ENCODE measurements around the gene SETD1A. TPM values are rescaled to one million over a fixed set of nuclear protein-coding genes. Genes with fewer than 3 reads are reported as not detected.

SETD1A gene
- total RNA-seq, 6 experiments from 2014 or later = 3.7 to 7.4 (median 6.9) TPM

- intact Hi-C loops (cut with DNase I) = loop anchor here in 1 of 2 donors (10.0 kb wide), 1 partner anchor 442 kb away; no protein-coding TSS in a partner anchor
- no peaks in the 10 kb centered on the region for H3K9me3 ChIP-seq
- no peak overlapping the region for H3K27ac ChIP-seq
- TF ChIP-seq POLR2A (IDR thresholded peaks at IDR 0.05) = no peak
- TF ChIP-seq CTCF (IDR thresholded peaks at IDR 0.05) = no peak
- no peak overlapping the region for H3K4me3 ChIP-seq
- peaks cover 0 to 15% (median 5%) of the 10 kb centered on the region in 4 donors for H3K4me1 ChIP-seq
- H3K36me3 ChIP-seq = no peaks in the 10 kb centered on the region
- no peak for ATAC-seq
- DNase-seq = no peak
- H3K27me3 ChIP-seq = no peaks in the 10 kb centered on the region
- WGBS (ENCODE audit: insufficient coverage, low coverage, low lambda C conversion rate, missing lambda C conversion rate) = 93% methylated on average over 6 of the region's 21 CpGs
Observed at GRCh38 chr16:30992276-30992780, 34.8 kb downstream of the SETD1A start.

DNA sequence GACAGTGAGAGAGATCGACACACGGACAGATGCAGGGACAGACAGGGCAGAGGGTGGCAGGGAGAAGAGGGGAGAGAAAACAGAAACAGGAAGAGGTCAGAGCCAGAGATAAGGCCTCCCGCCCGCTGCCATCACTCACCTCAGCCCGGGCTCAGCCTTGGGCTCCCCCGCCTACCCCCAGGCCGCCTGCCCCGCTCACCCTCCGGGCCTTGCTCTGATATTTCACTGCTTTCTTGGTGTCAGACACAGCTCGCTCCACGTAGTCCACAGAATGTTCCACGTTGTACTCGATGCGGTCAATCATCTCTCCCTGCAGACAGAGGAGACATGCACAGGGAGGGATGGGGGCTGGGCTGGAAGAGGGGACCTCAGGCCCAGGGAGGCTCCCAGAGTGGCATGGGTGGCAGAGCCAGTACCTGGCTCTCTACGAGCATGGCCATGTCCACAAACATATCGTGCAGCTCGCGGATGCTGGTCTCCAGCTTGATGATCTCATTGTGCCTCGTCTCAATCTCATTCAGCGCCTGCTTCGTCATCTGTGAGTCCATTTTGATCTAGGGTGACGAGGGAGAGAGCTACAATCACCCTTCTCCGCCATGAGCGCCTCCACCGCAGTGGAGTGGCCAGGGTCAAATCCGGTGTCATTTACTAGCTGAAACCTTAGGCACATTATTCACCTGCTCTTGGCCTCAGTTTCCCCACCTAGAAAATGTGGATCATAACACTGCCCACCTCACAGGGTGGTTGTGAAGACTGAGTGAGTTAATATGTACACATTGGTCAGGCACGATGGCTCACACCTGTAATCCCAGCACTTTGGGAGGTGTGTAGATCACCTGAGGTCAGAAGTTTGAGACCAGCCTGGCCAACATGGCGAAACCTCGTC is 35.6 kb downstream of the SETD1A start:
- no peaks in the 10 kb centered on the region for H3K36me3 ChIP-seq
- WGBS (ENCODE audit: insufficient coverage, low coverage, low lambda C conversion rate, missing lambda C conversion rate) = 77% methylated on average over 10 of the region's 29 CpGs
- intact Hi-C loops (cut with DNase I) = loop anchor here in 1 of 2 donors (10.0 kb wide), 1 partner anchor 442 kb away; no protein-coding TSS in a partner anchor
- H3K4me3 ChIP-seq = no peak overlapping the region
- DNase-seq = no peak
- ATAC-seq = no peak
- TF ChIP-seq CTCF (IDR thresholded peaks at IDR 0.05) = no peak
- no peak for TF ChIP-seq POLR2A (IDR thresholded peaks at IDR 0.05)
- H3K9me3 ChIP-seq = no peaks in the 10 kb centered on the region
- H3K27ac ChIP-seq = no peak overlapping the region
- H3K4me1 ChIP-seq = peaks cover 0 to 24% (median 6%) of the 10 kb centered on the region in 4 donors
- H3K27me3 ChIP-seq = no peaks in the 10 kb centered on the region

- H3K9me3 ChIP-seq = no peaks in the 10 kb centered on the region
- peaks cover 0 to 50% (median 19%) of the 10 kb centered on the region in 4 donors for H3K4me1 ChIP-seq
- TF ChIP-seq CTCF (IDR thresholded peaks at IDR 0.05) (no peak), POLR2A (IDR thresholded peaks at IDR 0.05) (no peak)
- DNase-seq = no peak
- ATAC-seq = no peak
- intact Hi-C loops (cut with DNase I) = loop anchor here in 1 of 2 donors (10.0 kb wide), 1 partner anchor 439 kb away; no protein-coding TSS in a partner anchor
- peak overlapping the region; percentile 58 to 69 (median 69) for H3K4me3 ChIP-seq
- WGBS (ENCODE audit: insufficient coverage, low coverage, low lambda C conversion rate, missing lambda C conversion rate) = 60% methylated on average over 11 of the region's 11 CpGs
- peak overlapping the region; percentile 95 to 99 (median 97) for H3K27ac ChIP-seq
- no peaks in the 10 kb centered on the region for H3K36me3 ChIP-seq
- H3K27me3 ChIP-seq = no peaks in the 10 kb centered on the region
Observed at GRCh38 chr16:30995927-30996323, 38.4 kb downstream of the SETD1A start.

DNA sequence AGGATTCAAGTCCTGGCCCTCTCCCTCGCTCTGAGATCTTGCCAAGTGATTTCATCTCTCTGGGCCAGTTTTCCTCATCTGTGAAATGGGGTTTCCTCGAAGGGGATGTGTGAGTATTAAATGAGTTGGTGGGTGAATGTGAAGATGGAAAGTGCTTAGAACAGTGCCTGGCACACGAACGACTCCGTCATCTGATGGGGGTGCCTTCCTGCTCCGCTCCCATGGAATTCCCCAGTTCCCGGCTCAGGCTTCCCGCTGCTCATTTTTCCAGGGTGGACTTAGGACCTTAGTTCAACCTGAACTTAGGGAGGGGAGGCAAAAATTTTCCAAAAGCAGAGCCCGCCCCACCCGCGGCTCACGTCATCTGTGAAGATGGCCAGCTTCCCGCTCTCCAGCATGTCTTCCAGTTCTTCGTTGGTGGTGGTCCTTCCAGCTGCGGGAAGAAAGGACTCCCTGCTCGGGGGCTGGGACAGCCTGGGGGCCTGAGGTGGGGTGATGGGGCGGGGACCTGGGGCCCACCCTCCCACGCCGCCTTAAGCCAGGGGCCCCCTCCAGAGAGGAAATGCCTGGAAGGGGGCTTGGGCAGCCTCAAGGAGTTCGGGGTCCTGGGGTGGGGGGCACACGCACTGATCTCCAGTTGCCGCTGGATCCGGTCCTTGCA is 38.9 kb downstream of the SETD1A start:
- Histone ChIP-seq H3K27me3 (no peaks in the 10 kb centered on the region), H3K36me3 (no peaks in the 10 kb centered on the region), H3K9me3 (no peaks in the 10 kb centered on the region), H3K4me1 (peaks cover 0 to 51% (median 20%) of the 10 kb centered on the region in 4 donors), H3K27ac (peak overlapping the region; percentile 95 to 99 (median 97)), H3K4me3 (peak overlapping the region; percentile 58 to 69 (median 69))
- WGBS (ENCODE audit: insufficient coverage, low coverage, low lambda C conversion rate, missing lambda C conversion rate) = 31% methylated on average over 11 of the region's 23 CpGs
- no peak for TF ChIP-seq CTCF (IDR thresholded peaks at IDR 0.05)
- peak; percentile 56 for TF ChIP-seq POLR2A (IDR thresholded peaks at IDR 0.05)
- intact Hi-C loops (cut with DNase I) = loop anchor here in 1 of 2 donors (10.0 kb wide), 1 partner anchor 438 kb away; no protein-coding TSS in a partner anchor
- DNase-seq = peak; percentile 78 to 87 (median 86)
- ATAC-seq = peak; percentile 55 to 75 (median 70)

All from right lobe of liver (tissue), 6 donors.